Gastroesophageal sphincter (tissue), 3 donors: ENCODE data around the gene B4GALNT3.

Source experiments
- EP300 ChIP-seq: sonication (generic); formaldehyde crosslinking; IDR thresholded peaks from one replicate; pipeline ENCODE4 v1.6.1; 2017; ENCODE audit warnings: antibody characterized with exemption, mild to moderate bottlenecking
- POLR2A ChIP-seq, 2 donors: fragments of 450-650 bp; IDR thresholded peaks; one replicate each; pipeline ENCODE4 v1.6.1; 2017; ENCODE audit warnings: antibody characterized with exemption in 2 of 2, mild to moderate bottlenecking in 2 of 2, moderate library complexity in 1 of 2
- POLR2AphosphoS5 ChIP-seq: sonication (generic); formaldehyde crosslinking; IDR thresholded peaks from one replicate; pipeline ENCODE4 v1.6.1; 2017; ENCODE audit warnings: antibody characterized with exemption
- TF ChIP-seq, protein P1 (sequence below), 4 experiments: fragments of 200-600 bp in 2 of 4; fragments of 450-650 bp in 2 of 4; sonication (generic) in 1 of 4; IDR thresholded peaks; one replicate each; pipeline ENCODE4 v1.5.1; 2017 to 2019; ENCODE audit warnings: antibody characterized with exemption in 4 of 4, mild to moderate bottlenecking in 2 of 4, moderate library complexity in 2 of 4

DNA sequence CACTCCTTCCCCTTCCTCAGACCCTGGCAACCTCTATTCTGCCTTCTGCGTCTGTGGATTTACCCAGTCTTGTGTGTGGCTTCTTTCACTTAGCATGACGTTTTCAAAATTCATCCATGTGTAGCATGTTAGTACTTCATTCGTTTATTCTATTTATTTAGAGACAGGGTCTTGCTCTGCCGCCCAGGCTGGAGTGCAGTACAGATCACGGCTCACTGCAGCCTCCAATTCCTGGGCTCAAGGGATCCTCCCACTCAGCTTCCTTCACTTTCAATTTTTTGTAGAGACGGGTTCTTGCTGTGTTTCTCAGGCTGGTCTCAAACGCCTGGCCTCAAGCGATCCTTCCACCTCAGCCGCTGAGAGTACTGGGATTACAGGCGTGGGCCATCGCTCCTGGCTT, 37.0 kb downstream of the B4GALNT3 start:
- TF ChIP-seq, protein P1, sequence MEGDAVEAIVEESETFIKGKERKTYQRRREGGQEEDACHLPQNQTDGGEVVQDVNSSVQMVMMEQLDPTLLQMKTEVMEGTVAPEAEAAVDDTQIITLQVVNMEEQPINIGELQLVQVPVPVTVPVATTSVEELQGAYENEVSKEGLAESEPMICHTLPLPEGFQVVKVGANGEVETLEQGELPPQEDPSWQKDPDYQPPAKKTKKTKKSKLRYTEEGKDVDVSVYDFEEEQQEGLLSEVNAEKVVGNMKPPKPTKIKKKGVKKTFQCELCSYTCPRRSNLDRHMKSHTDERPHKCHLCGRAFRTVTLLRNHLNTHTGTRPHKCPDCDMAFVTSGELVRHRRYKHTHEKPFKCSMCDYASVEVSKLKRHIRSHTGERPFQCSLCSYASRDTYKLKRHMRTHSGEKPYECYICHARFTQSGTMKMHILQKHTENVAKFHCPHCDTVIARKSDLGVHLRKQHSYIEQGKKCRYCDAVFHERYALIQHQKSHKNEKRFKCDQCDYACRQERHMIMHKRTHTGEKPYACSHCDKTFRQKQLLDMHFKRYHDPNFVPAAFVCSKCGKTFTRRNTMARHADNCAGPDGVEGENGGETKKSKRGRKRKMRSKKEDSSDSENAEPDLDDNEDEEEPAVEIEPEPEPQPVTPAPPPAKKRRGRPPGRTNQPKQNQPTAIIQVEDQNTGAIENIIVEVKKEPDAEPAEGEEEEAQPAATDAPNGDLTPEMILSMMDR (IDR thresholded peaks at IDR 0.05), result no peak
- TF ChIP-seq POLR2AphosphoS5, result no peak
- TF ChIP-seq POLR2A (IDR thresholded peaks at IDR 0.05), result no peak
- TF ChIP-seq EP300, result no peak
